ENCODE measurements around the gene CGN.

GRCh38 chr1:151545542-151545941 lies 34.4 kb downstream of the CGN start:
- TF ChIP-seq CTCF (IDR thresholded peaks at IDR 0.05) (no peak), EZH2 (IDR thresholded peaks at IDR 0.05; ENCODE audit: borderline replicate concordance, insufficient read depth, low read depth, low read length, poor library complexity, severe bottlenecking) (no peak)
